Prostate gland (tissue), 2 donors: Measurements from ENCODE around the gene PRPF4. TPM values are rescaled to one million over a fixed set of nuclear protein-coding genes. Genes with fewer than 3 reads are reported as not detected.

Experiments used
- DNase-seq: peaks from one replicate; pipeline ENCODE4 v3.0.0-alpha.2; 2019; ENCODE audit warnings: low spot score
- H3K27ac ChIP-seq, 2 donors: fragments of 200-600 bp; sonication (generic); 2 replicates each; pipeline ENCODE4 v1.5.1; 2017 to 2019
- H3K27me3 ChIP-seq: fragments of 200-600 bp; sonication (generic); replicated peaks from 2 replicates; pipeline ENCODE4 v1.5.1; 2019; ENCODE audit not compliant: insufficient read depth
- H3K36me3 ChIP-seq, 2 donors: fragments of 200-600 bp; sonication (generic); 1 replicate in 1 of 2; 2 replicates in 1 of 2; pipeline versions ENCODE4 v1.5.1 to v1.8.1; 2017 to 2019
- H3K4me1 ChIP-seq: fragments of 200-600 bp; sonication (generic); replicated peaks from 2 replicates; pipeline ENCODE4 v1.5.1; 2019
- H3K4me3 ChIP-seq, 2 donors: fragments of 200-600 bp; sonication (generic); 2 replicates each; pipeline ENCODE4 v1.5.1; 2017 to 2019
- H3K9me3 ChIP-seq: fragments of 200-600 bp; sonication (generic); 2 replicates; pipeline ENCODE4 v1.5.1; 2017
- POLR2A ChIP-seq: fragments of 450-650 bp; IDR thresholded peaks from one replicate; pipeline ENCODE4 v1.6.1; 2016; ENCODE audit warnings: antibody characterized with exemption, mild to moderate bottlenecking
- POLR2AphosphoS5 ChIP-seq: sonication (generic); formaldehyde crosslinking; IDR thresholded peaks from one replicate; pipeline ENCODE4 v1.6.1; 2017; ENCODE audit warnings: antibody characterized with exemption
- WGBS: methylation state at CpG from one replicate; pipeline ENCODE4 v1.1.5; 2018; 5-methylcytosine and 5-hydroxymethylcytosine counted together
- intact Hi-C: fragments of 100-400 bp; cut with DNase I; formaldehyde crosslinking; loops from one replicate; pipeline ENCODE4 v1.14.2; 2022
- total RNA-seq, 2 donors: library from RNA; depleted of rRNA; stranded (reverse); fragments of >200 nt; gene quantifications; one replicate each; pipeline ENCODE4 v1.1.0, GENCODE V29; 2016
- TF ChIP-seq, protein P1 (sequence below), 4 experiments: fragments of 200-600 bp in 2 of 4; fragments of 450-650 bp in 2 of 4; sonication (generic) in 2 of 4; IDR thresholded peaks; 1 replicate in 3 of 4; 2 replicates in 1 of 4; pipeline ENCODE4 v1.5.1; 2016 to 2019; ENCODE audit warnings: antibody characterized with exemption in 4 of 4, mild to moderate bottlenecking in 2 of 4, moderate library complexity in 2 of 4

The PRPF4 gene
- total RNA-seq, 2 donors from 2014 or later = 25.0 to 27.1 TPM

DNA sequence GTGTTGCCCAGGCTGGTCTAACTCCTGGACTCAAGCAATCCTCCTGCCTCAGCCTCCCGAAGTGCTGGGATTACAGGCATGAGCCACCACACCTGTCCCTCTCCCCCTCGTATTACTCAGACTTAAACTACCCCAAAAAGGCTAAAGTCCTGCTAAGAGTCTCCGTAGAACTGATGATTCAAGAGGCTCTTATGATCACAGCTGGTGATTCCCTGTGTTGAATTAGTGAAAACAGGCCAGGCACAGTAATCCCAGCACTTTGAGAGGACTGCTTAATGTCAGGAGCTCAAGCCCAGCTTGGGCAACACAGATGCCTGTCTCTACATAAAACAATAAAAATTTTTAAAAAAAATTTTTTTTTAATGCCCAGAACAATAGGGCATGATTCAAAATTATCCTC is 9.3 kb upstream of the PRPF4 start:
- WGBS = 88% methylated on average over 3 of the region's 3 CpGs
- no peaks in the 10 kb centered on the region for H3K4me1 ChIP-seq
- H3K9me3 ChIP-seq = no peaks in the 10 kb centered on the region
- no peak overlapping the region for H3K27ac ChIP-seq
- no peaks in the 10 kb centered on the region for H3K36me3 ChIP-seq
- H3K4me3 ChIP-seq = no peak overlapping the region
- no peak for DNase-seq
- TF ChIP-seq POLR2A (no peak), POLR2AphosphoS5 (no peak)
- TF ChIP-seq, protein P1, sequence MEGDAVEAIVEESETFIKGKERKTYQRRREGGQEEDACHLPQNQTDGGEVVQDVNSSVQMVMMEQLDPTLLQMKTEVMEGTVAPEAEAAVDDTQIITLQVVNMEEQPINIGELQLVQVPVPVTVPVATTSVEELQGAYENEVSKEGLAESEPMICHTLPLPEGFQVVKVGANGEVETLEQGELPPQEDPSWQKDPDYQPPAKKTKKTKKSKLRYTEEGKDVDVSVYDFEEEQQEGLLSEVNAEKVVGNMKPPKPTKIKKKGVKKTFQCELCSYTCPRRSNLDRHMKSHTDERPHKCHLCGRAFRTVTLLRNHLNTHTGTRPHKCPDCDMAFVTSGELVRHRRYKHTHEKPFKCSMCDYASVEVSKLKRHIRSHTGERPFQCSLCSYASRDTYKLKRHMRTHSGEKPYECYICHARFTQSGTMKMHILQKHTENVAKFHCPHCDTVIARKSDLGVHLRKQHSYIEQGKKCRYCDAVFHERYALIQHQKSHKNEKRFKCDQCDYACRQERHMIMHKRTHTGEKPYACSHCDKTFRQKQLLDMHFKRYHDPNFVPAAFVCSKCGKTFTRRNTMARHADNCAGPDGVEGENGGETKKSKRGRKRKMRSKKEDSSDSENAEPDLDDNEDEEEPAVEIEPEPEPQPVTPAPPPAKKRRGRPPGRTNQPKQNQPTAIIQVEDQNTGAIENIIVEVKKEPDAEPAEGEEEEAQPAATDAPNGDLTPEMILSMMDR (IDR thresholded peaks at IDR 0.05) = no peak
- intact Hi-C loops = no loop called here
- no peaks in the 10 kb centered on the region for H3K27me3 ChIP-seq

DNA sequence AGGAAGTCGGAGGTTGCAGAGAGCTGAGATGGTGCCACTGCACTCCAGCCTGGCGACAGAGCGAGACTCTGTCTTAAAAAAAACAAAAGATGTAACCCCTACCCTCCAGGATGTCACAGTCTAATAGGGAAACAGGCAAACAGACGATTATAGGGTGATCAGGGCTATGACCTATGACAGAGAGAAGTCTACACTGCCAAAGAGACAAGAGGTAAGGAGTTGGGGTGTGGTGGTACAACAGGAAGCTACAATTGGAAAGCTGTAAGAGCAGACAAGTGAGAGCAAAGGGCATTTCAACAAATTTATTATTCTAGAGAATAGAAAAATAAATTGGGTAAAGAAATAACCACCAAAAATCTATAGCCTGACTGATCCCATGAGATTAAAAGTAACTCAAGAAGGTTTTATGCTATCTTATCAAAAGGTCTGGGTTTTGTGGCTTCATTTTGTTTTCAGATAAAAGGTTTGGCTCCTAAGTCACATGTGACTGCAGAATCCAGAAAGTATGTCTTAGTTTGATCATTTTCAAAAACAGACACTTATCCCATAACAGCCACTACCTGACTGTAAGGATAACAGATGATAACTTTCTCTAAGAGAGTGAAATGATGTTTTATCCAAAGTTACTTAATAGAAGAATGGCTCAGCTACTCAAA is 7.4 kb upstream of the PRPF4 start:
- no peaks in the 10 kb centered on the region for H3K9me3 ChIP-seq
- H3K4me1 ChIP-seq = no peaks in the 10 kb centered on the region
- peaks cover 0 to 4% of the 10 kb centered on the region in 2 donors for H3K36me3 ChIP-seq
- H3K27ac ChIP-seq = no peak overlapping the region
- intact Hi-C loops = no loop called here
- no peaks in the 10 kb centered on the region for H3K27me3 ChIP-seq
- 91% methylated on average over 4 of the region's 4 CpGs for WGBS
- DNase-seq = no peak
- H3K4me3 ChIP-seq = no peak overlapping the region
- no peak for TF ChIP-seq POLR2A
- TF ChIP-seq, protein P1 (IDR thresholded peaks at IDR 0.05) = no peak

DNA sequence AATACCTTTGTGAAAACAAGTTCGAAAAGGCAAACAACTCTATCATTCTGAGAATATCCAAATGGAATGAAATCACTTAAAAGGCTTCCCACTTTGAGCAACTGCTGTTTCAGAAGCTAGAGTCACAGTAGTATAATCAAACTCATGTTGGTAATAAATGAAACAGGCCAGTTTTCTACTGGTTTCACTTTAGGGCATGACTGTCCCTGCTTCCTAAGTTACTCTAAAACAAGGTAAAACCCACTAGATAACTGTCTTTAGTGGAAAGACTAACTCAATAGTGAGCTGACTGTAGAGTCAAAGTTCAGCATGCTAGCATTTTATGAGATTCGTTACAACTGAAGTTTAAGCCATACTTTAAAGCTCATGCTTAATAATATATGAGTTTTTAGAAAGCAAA is 6.1 kb upstream of the PRPF4 start:
- WGBS = 86% methylated on average over 2 of the region's 2 CpGs
- TF ChIP-seq, protein P1 (IDR thresholded peaks at IDR 0.05) = no peak
- TF ChIP-seq POLR2AphosphoS5 = no peak
- TF ChIP-seq POLR2A = no peak
- no peaks in the 10 kb centered on the region for H3K9me3 ChIP-seq
- no peak overlapping the region for H3K4me3 ChIP-seq
- no peak for DNase-seq
- intact Hi-C loops = no loop called here
- H3K36me3 ChIP-seq = peaks cover 0 to 4% of the 10 kb centered on the region in 2 donors
- no peak overlapping the region for H3K27ac ChIP-seq
- no peaks in the 10 kb centered on the region for H3K27me3 ChIP-seq
- H3K4me1 ChIP-seq = no peaks in the 10 kb centered on the region

DNA sequence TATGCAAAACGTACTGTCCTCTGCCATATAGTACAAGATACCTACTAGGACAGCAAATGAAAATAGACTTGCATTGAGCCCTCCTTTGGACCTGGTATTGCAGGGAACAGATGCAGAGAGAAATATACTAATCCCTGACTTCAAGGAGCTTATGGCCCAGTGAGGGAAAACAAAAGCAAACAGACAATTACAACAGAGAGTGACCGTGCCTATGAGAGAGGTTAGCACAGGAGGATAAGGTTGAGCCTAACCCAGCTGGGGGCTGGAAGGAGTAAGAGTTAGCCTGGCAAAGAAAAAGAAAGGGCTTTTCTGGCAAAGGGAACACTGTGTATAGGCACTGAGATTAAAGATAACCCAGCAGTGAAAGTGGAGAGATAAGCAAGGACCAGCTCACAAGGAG is 5.6 kb upstream of the PRPF4 start:
- H3K9me3 ChIP-seq = no peaks in the 10 kb centered on the region
- no peak for DNase-seq
- H3K4me3 ChIP-seq = no peak overlapping the region
- no peaks in the 10 kb centered on the region for H3K27me3 ChIP-seq
- no peak overlapping the region for H3K27ac ChIP-seq
- H3K36me3 ChIP-seq = peaks cover 0 to 4% of the 10 kb centered on the region in 2 donors
- intact Hi-C loops = loop anchor here (5.0 to 10.0 kb wide), 4 partner anchors 48 to 387 kb away; partner anchors contain the start of genes ALAD, FKBP15 and SLC31A1
- 89% methylated on average over 2 of the region's 2 CpGs for WGBS
- TF ChIP-seq, protein P1 (IDR thresholded peaks at IDR 0.05) = no peak
- TF ChIP-seq POLR2A = no peak
- TF ChIP-seq POLR2AphosphoS5 = no peak
- no peaks in the 10 kb centered on the region for H3K4me1 ChIP-seq
